ENCODE measurements around the gene LRRC8B. TPM values are rescaled to one million over a fixed set of nuclear protein-coding genes. Genes with fewer than 3 reads are reported as not detected.

Gene LRRC8B
- polyA plus RNA-seq, 3 donors = 4.5 to 9.1 (median 7.9) TPM

GRCh38 chr1:89575207-89575606 lies 50.6 kb downstream of the LRRC8B start:
- DNase-seq = no peak
- intact Hi-C loops (cut with micrococcal nuclease) = no loop called here
- peaks cover 4% of the 10 kb centered on the region for H3K4me1 Mint-ChIP-seq
- no peaks in the 10 kb centered on the region for H3K27me3 Mint-ChIP-seq (ENCODE audit: low read depth in 3 of 3)
- no peak overlapping the region for H3K4me3 ChIP-seq (replicated peaks in 1 of 3; ENCODE audit: low read depth in 2 of 3, low read length in 3 of 3)
- H3K27ac Mint-ChIP-seq = peak overlapping the region in 2 of 7 donors; percentile 3 to 20
- TF ChIP-seq CTCF (IDR thresholded peaks at IDR 0.05) = no peak
- H3K9ac ChIP-seq (ENCODE audit: insufficient read depth, low read length, poor library complexity, severe bottlenecking) = no peak overlapping the region
- no peak overlapping the region for H3K4me2 ChIP-seq (replicated peaks; ENCODE audit: extremely low read depth, low read length, poor library complexity, severe bottlenecking)
- H3K79me2 ChIP-seq (ENCODE audit: insufficient read depth, low read length) = no peaks in the 10 kb centered on the region
- H3K4me3 Mint-ChIP-seq = no peak overlapping the region
- H3K9me3 Mint-ChIP-seq = peaks cover 0 to 5% (median 0%) of the 10 kb centered on the region in 7 donors
- H2AFZ ChIP-seq (ENCODE audit: insufficient read depth, low read depth, low read length, poor library complexity, severe bottlenecking) = no peak overlapping the region
- H4K20me1 ChIP-seq (ENCODE audit: insufficient read depth, low read length) = no peaks in the 10 kb centered on the region
- no peak overlapping the region for H3K27ac ChIP-seq (ENCODE audit: low read depth in 1 of 2, low read length in 2 of 2)
- WGBS (ENCODE audit: insufficient coverage) = no CpG with 5 or more reads among the region's 1 CpG
- no peaks in the 10 kb centered on the region for H3K27me3 ChIP-seq (ENCODE audit: control insufficient read depth in 2 of 2, insufficient read depth in 2 of 2, low read length in 2 of 2)
- peaks cover 44 to 47% of the 10 kb centered on the region in 2 donors for H3K36me3 Mint-ChIP-seq
- H3K4me1 ChIP-seq (ENCODE audit: control insufficient read depth in 1 of 2, insufficient read depth in 2 of 2, low read length in 2 of 2) = no peaks in the 10 kb centered on the region
- peaks cover 21 to 32% of the 10 kb centered on the region in 2 donors for H3K36me3 ChIP-seq (replicated peaks in 1 of 2; ENCODE audit: control insufficient read depth in 1 of 2, insufficient read depth in 2 of 2, low read length in 2 of 2)
- H3K9me3 ChIP-seq (replicated peaks in 1 of 2; ENCODE audit: control insufficient read depth in 1 of 2, insufficient read depth in 1 of 2, low read length in 2 of 2) = no peaks in the 10 kb centered on the region

GRCh38 chr1:89576013-89576412 lies 51.4 kb downstream of the LRRC8B start:
- Histone ChIP-seq H3K9ac (ENCODE audit: insufficient read depth, low read length, poor library complexity, severe bottlenecking) (no peak overlapping the region), H3K27ac (ENCODE audit: low read depth in 1 of 2, low read length in 2 of 2) (no peak overlapping the region), H3K9me3 (replicated peaks in 1 of 2; ENCODE audit: control insufficient read depth in 1 of 2, insufficient read depth in 1 of 2, low read length in 2 of 2) (no peaks in the 10 kb centered on the region), H3K79me2 (ENCODE audit: insufficient read depth, low read length) (no peaks in the 10 kb centered on the region), H3K27me3 (ENCODE audit: control insufficient read depth in 2 of 2, insufficient read depth in 2 of 2, low read length in 2 of 2) (no peaks in the 10 kb centered on the region), H4K20me1 (ENCODE audit: insufficient read depth, low read length) (no peaks in the 10 kb centered on the region), H3K4me3 (replicated peaks in 1 of 3; ENCODE audit: low read depth in 2 of 3, low read length in 3 of 3) (no peak overlapping the region), H3K36me3 (replicated peaks in 1 of 2; ENCODE audit: control insufficient read depth in 1 of 2, insufficient read depth in 2 of 2, low read length in 2 of 2) (peaks cover 21 to 39% of the 10 kb centered on the region in 2 donors), H3K4me2 (replicated peaks; ENCODE audit: extremely low read depth, low read length, poor library complexity, severe bottlenecking) (no peak overlapping the region), H3K4me1 (ENCODE audit: control insufficient read depth in 1 of 2, insufficient read depth in 2 of 2, low read length in 2 of 2) (no peaks in the 10 kb centered on the region), H2AFZ (ENCODE audit: insufficient read depth, low read depth, low read length, poor library complexity, severe bottlenecking) (no peak overlapping the region)
- WGBS (ENCODE audit: insufficient coverage) = no CpG with 5 or more reads among the region's 3 CpGs
- TF ChIP-seq CTCF (IDR thresholded peaks at IDR 0.05) = no peak
- no peaks in the 10 kb centered on the region for H3K9me3 Mint-ChIP-seq
- H3K4me1 Mint-ChIP-seq = peaks cover 4% of the 10 kb centered on the region
- no peak overlapping the region for H3K4me3 Mint-ChIP-seq
- no peak overlapping the region for H3K27ac Mint-ChIP-seq
- H3K27me3 Mint-ChIP-seq (ENCODE audit: low read depth in 3 of 3) = no peaks in the 10 kb centered on the region
- peaks cover 44 to 46% of the 10 kb centered on the region in 2 donors for H3K36me3 Mint-ChIP-seq
- intact Hi-C loops (cut with micrococcal nuclease) = no loop called here
- no peak for DNase-seq
